ENCODE results near the gene PPM1D. TPM values are rescaled to one million over a fixed set of nuclear protein-coding genes. Genes with fewer than 3 reads are reported as not detected.
A peak's percentile ranks its signal among the peaks of the same experiment; 100 is the strongest.

Gene PPM1D
- total and polyA plus RNA-seq, 8 donors: 17.1 to 27.0 (median 21.6) TPM

DNA sequence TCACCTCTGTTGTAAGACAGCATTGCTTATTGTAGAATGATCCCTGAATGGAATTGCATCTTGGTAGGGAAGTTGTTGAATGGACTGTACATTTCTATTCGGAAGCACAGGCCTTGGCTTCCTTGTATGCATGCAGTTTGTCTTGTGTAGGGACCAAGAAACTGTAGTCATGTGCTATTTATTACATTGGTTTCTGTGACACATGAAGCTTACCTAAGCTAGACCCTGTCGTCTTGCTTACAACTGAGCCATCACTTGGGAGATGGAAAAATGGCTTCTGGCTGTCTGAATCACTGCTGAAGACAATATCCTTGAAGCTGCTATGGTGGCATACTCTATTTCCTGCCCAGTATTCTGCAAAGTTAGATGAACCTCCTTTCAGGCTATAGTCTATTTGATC lies 29.1 kb downstream of the PPM1D start:
- Histone ChIP-seq H3K27me3 (no peaks in the 10 kb centered on the region), H3K4me3 (no peak overlapping the region), H3K27ac (no peak overlapping the region), H3K36me3 (peaks cover 0 to 50% of the 10 kb centered on the region in 2 donors), H3K9me3 (no peaks in the 10 kb centered on the region), H3K4me1 (no peaks in the 10 kb centered on the region)
- TF ChIP-seq, protein P1, sequence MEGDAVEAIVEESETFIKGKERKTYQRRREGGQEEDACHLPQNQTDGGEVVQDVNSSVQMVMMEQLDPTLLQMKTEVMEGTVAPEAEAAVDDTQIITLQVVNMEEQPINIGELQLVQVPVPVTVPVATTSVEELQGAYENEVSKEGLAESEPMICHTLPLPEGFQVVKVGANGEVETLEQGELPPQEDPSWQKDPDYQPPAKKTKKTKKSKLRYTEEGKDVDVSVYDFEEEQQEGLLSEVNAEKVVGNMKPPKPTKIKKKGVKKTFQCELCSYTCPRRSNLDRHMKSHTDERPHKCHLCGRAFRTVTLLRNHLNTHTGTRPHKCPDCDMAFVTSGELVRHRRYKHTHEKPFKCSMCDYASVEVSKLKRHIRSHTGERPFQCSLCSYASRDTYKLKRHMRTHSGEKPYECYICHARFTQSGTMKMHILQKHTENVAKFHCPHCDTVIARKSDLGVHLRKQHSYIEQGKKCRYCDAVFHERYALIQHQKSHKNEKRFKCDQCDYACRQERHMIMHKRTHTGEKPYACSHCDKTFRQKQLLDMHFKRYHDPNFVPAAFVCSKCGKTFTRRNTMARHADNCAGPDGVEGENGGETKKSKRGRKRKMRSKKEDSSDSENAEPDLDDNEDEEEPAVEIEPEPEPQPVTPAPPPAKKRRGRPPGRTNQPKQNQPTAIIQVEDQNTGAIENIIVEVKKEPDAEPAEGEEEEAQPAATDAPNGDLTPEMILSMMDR (IDR thresholded peaks at IDR 0.05): no peak
- intact Hi-C loops (cut with DNase I): no loop called here
- DNase-seq (no peak), ATAC-seq (no peak)

DNA sequence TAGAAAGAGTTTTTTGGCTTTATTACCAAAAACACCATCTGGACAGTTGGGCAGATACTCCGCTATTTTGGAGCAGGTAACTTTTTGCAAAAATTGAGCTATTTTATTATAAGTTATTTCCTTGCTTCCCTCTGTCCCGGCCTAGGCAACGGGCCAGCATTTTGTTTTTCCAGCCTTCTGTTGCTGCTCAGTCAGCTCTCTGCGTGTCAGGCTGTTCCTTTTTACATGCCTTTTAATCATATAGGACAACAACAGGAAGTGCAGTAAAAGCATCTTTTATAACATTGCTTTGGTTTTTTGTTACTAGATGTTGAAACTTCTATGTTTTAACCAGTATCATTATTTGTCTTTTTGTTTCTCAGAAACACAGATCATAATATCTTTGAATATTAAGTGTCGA lies 30.4 kb downstream of the PPM1D start:
- Histone ChIP-seq H3K27ac (peak overlapping the region in 1 of 2 donors; percentile 3), H3K27me3 (no peaks in the 10 kb centered on the region), H3K4me3 (no peak overlapping the region), H3K9me3 (no peaks in the 10 kb centered on the region), H3K4me1 (no peaks in the 10 kb centered on the region), H3K36me3 (peaks cover 0 to 51% of the 10 kb centered on the region in 2 donors)
- DNase-seq: peak in 2 of 4 donors; percentile 15 to 25
- intact Hi-C loops (cut with DNase I): no loop called here
- no peak for ATAC-seq
- TF ChIP-seq, protein P1 (IDR thresholded peaks at IDR 0.05): no peak

- DNase-seq (no peak), ATAC-seq (no peak)
- TF ChIP-seq, protein P1 (IDR thresholded peaks at IDR 0.05): no peak
- H3K27me3 ChIP-seq: no peaks in the 10 kb centered on the region
- no peaks in the 10 kb centered on the region for H3K4me1 ChIP-seq
- peaks cover 0 to 51% of the 10 kb centered on the region in 2 donors for H3K36me3 ChIP-seq
- intact Hi-C loops (cut with DNase I): no loop called here
- no peak overlapping the region for H3K27ac ChIP-seq
- H3K9me3 ChIP-seq: no peaks in the 10 kb centered on the region
- no peak overlapping the region for H3K4me3 ChIP-seq
Measured at GRCh38 chr17:60631119-60631518, 31.1 kb downstream of the PPM1D start.

DNA sequence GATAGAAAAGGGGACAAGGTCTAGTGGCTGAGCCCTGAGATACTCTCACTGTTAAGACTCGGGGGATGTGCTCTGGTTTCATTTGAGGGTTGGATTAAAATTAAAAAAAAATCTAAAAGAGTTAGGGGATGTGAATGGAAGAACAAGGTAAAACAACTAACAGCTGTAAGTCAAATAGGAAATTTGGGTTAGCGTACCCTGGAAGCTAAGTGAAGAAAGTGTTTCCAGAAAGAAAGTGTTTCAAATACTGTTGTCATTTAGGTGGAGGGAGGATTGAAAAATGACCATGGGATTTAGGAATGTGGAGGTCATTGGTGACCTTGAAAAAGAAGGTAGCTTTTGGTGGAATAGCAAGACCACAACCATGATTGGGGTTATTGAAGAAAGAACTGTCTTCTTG lies 37.7 kb downstream of the PPM1D start:
- H3K27me3 ChIP-seq: no peaks in the 10 kb centered on the region
- no peak overlapping the region for H3K4me3 ChIP-seq
- intact Hi-C loops (cut with DNase I): loop anchor here in 1 of 2 donors (5.0 kb wide), 1 partner anchor 65 kb away; no protein-coding TSS in a partner anchor
- DNase-seq (no peak), ATAC-seq (no peak)
- no peak overlapping the region for H3K27ac ChIP-seq
- peaks cover 0 to 8% of the 10 kb centered on the region in 2 donors for H3K4me1 ChIP-seq
- TF ChIP-seq, protein P1 (IDR thresholded peaks at IDR 0.05): no peak
- H3K9me3 ChIP-seq: no peaks in the 10 kb centered on the region
- peaks cover 0 to 49% of the 10 kb centered on the region in 2 donors for H3K36me3 ChIP-seq

DNA sequence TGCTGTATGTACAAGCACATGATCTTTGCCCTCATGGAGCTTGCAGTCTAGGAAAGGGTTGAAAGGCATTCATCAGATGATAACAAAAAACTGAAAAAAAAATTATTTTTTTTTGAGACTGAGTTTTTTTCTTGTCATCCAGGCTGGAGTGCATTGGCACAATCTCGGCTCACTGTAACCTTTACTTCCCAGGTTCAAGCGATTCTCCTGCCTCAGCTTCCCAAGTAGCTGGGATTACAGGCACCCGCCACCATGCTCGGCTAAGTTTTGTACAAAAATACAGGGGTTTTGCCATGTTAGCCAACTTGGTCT lies 39.0 kb downstream of the PPM1D start:
- no peaks in the 10 kb centered on the region for H3K9me3 ChIP-seq
- DNase-seq (no peak), ATAC-seq (no peak)
- intact Hi-C loops (cut with DNase I): loop anchor here in 1 of 2 donors (5.0 kb wide), 1 partner anchor 67 kb away; no protein-coding TSS in a partner anchor
- TF ChIP-seq, protein P1 (IDR thresholded peaks at IDR 0.05): no peak
- H3K36me3 ChIP-seq: peaks cover 0 to 43% of the 10 kb centered on the region in 2 donors
- H3K27me3 ChIP-seq: no peaks in the 10 kb centered on the region
- H3K4me3 ChIP-seq: no peak overlapping the region
- no peak overlapping the region for H3K27ac ChIP-seq
- peaks cover 0 to 14% of the 10 kb centered on the region in 2 donors for H3K4me1 ChIP-seq
